ENCODE measurements around the gene ME3. TPM values are rescaled to one million over a fixed set of nuclear protein-coding genes. Genes with fewer than 3 reads are reported as not detected.

The ME3 gene
- total and polyA plus RNA-seq, 12 donors, result 13.9 to 128 (median 44.5) TPM

- Histone ChIP-seq H3K27me3 (no peaks in the 10 kb centered on the region), H3K36me3 (replicated peaks in 1 of 2) (no peaks in the 10 kb centered on the region), H3K9me3 (replicated peaks in 1 of 3) (no peaks in the 10 kb centered on the region), H3K4me1 (replicated peaks in 1 of 2) (peaks cover 13 to 28% of the 10 kb centered on the region in 2 donors), H3K4me3 (peak overlapping the region; percentile 1 to 95 (median 82)), H3K27ac (peak overlapping the region in 4 of 5 donors; percentile 79 to 95 (median 93))
- TF ChIP-seq, protein P1, sequence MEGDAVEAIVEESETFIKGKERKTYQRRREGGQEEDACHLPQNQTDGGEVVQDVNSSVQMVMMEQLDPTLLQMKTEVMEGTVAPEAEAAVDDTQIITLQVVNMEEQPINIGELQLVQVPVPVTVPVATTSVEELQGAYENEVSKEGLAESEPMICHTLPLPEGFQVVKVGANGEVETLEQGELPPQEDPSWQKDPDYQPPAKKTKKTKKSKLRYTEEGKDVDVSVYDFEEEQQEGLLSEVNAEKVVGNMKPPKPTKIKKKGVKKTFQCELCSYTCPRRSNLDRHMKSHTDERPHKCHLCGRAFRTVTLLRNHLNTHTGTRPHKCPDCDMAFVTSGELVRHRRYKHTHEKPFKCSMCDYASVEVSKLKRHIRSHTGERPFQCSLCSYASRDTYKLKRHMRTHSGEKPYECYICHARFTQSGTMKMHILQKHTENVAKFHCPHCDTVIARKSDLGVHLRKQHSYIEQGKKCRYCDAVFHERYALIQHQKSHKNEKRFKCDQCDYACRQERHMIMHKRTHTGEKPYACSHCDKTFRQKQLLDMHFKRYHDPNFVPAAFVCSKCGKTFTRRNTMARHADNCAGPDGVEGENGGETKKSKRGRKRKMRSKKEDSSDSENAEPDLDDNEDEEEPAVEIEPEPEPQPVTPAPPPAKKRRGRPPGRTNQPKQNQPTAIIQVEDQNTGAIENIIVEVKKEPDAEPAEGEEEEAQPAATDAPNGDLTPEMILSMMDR (IDR thresholded peaks at IDR 0.05), result no peak
- TF ChIP-seq POLR2A (IDR thresholded peaks at IDR 0.05), result peak in 1 of 2 donors; percentile 23
- DNase-seq, result peak; percentile 75 to 86 (median 79)
- 0 to 1% (median 0%) methylated on average over 6 to 33 of the region's 33 CpGs for WGBS, 4 donors
- intact Hi-C loops (cut with DNase I), result loop anchor here (5.0 to 10.0 kb wide), 2 partner anchors 131 to 133 kb away; partner anchors contain the start of gene PRSS23 (in 2 of the 2)
These were observed 847 bp downstream of the ME3 start for GRCh38 chr11:86671531-86672006.

DNA sequence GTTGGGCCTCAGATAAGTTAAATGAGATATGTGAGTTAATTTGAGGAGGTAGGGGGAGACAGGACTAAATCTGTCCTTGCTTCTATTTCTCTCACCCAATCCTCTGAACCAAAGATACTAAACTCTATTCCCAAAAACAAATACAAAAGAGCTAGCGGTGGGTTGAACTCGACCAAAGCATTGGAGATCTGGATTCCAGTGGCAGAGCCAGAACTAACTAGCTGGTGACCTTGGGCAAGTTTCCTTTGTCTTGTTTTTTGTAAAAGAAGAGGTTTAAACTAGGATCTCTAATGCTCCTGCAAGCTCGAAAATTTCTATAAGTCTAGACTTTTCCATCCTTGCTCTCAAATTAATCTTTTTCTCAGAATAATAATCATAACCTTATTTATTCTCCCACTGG, 1.5 kb downstream of the ME3 start:
- Histone ChIP-seq H3K36me3 (replicated peaks in 1 of 2) (no peaks in the 10 kb centered on the region), H3K27ac (peak overlapping the region in 2 of 5 donors; percentile 92 to 94), H3K4me3 (peak overlapping the region in 2 of 4 donors; percentile 77 to 87), H3K4me1 (replicated peaks in 1 of 2) (peaks cover 13 to 28% of the 10 kb centered on the region in 2 donors), H3K9me3 (replicated peaks in 1 of 3) (no peaks in the 10 kb centered on the region), H3K27me3 (no peaks in the 10 kb centered on the region)
- 28 to 45% (median 40%) methylated on average over 3 of the region's 3 CpGs for WGBS, 4 donors
- TF ChIP-seq POLR2A (IDR thresholded peaks at IDR 0.05), result no peak
- TF ChIP-seq, protein P1 (IDR thresholded peaks at IDR 0.05), result no peak
- no peak for DNase-seq
- intact Hi-C loops (cut with DNase I), result loop anchor here (5.0 to 10.0 kb wide), 2 partner anchors 131 to 134 kb away; partner anchors contain the start of gene PRSS23 (in 2 of the 2)

- Histone ChIP-seq H3K27me3 (no peaks in the 10 kb centered on the region), H3K9me3 (replicated peaks in 1 of 3) (no peaks in the 10 kb centered on the region), H3K4me3 (peak overlapping the region in 1 of 4 donors; percentile 77), H3K4me1 (replicated peaks in 1 of 2) (peaks cover 13 to 28% of the 10 kb centered on the region in 2 donors), H3K36me3 (replicated peaks in 1 of 2) (no peaks in the 10 kb centered on the region), H3K27ac (no peak overlapping the region)
- intact Hi-C loops (cut with DNase I), result loop anchor here (5.0 to 10.0 kb wide), 2 partner anchors 132 to 135 kb away; partner anchors contain the start of gene PRSS23 (in 2 of the 2)
- no peak for DNase-seq
- 70 to 78% (median 74%) methylated on average over 5 of the region's 5 CpGs for WGBS, 4 donors
- TF ChIP-seq, protein P1 (IDR thresholded peaks at IDR 0.05), result no peak
- TF ChIP-seq POLR2A (IDR thresholded peaks at IDR 0.05), result no peak
These were observed 2.2 kb downstream of the ME3 start for GRCh38 chr11:86670181-86670580.

- WGBS, 4 donors, result 81 to 86% (median 83%) methylated on average over 7 of the region's 7 CpGs
- H3K4me1 ChIP-seq (replicated peaks in 1 of 2), result peaks cover 13 to 28% of the 10 kb centered on the region in 2 donors
- no peaks in the 10 kb centered on the region for H3K36me3 ChIP-seq (replicated peaks in 1 of 2)
- intact Hi-C loops (cut with DNase I), result loop anchor here in 1 of 2 donors (10.0 kb wide), 1 partner anchor 55 kb away; no protein-coding TSS in a partner anchor
- no peak for DNase-seq
- no peak overlapping the region for H3K4me3 ChIP-seq
- TF ChIP-seq POLR2A (IDR thresholded peaks at IDR 0.05), result no peak
- TF ChIP-seq, protein P1 (IDR thresholded peaks at IDR 0.05), result no peak
- H3K27me3 ChIP-seq, result no peaks in the 10 kb centered on the region
- H3K9me3 ChIP-seq (replicated peaks in 1 of 3), result no peaks in the 10 kb centered on the region
- no peak overlapping the region for H3K27ac ChIP-seq
These were observed 3.0 kb downstream of the ME3 start for GRCh38 chr11:86669424-86669823.
